Natural killer cell treated with Interleukin-12 subunit alpha and Interleukin-12 subunit beta and Interleukin-15 and Interleukin-18, amount 100 ng/mL, for 72 hours (primary cell): ENCODE results near the gene RASGRF2. TPM values are rescaled to one million over a fixed set of nuclear protein-coding genes. Genes with fewer than 3 reads are reported as not detected.
"Not testable (repeated sequence)": the region's sequence is repeated elsewhere in the genome, so short reads cannot be mapped to it uniquely, and the experiment has no call there.

ENCODE experiments used
- ATAC-seq, 2 donors: fragments of 150-1000 bp; cut with Tn5 transposase in 1 of 2; sonication (Bioruptor Pico), chemical (Tn5 transposase) in 1 of 2; 2 replicates each; pipeline ENCODE4 v1.10.0; 2021
- DNase-seq: peaks from one replicate; pipeline ENCODE4 v3.0.0; 2022; ENCODE audit warnings: low spot score
- H3K27ac Mint-ChIP-seq, 2 donors: 1 replicate in 1 of 2; 2 replicates in 1 of 2; pipeline ENCODE4 v1.8.0; 2022; ENCODE audit warnings: mixed read lengths in 2 of 2, mild to moderate bottlenecking in 1 of 2, moderate library complexity in 1 of 2
- H3K27me3 Mint-ChIP-seq, 2 donors: 1 replicate in 1 of 2; 2 replicates in 1 of 2; pipeline ENCODE4 v1.8.0; 2022; ENCODE audit warnings: mixed read lengths in 2 of 2
- H3K36me3 Mint-ChIP-seq: one replicate; pipeline ENCODE4 v1.8.0; 2022; ENCODE audit warnings: mixed read lengths
- H3K4me1 Mint-ChIP-seq, 2 donors: 1 replicate in 1 of 2; 2 replicates in 1 of 2; pipeline ENCODE4 v1.8.0; 2022; ENCODE audit warnings: low read depth in 2 of 2, mixed read lengths in 2 of 2, mild to moderate bottlenecking in 1 of 2
- H3K4me3 Mint-ChIP-seq: one replicate; pipeline ENCODE4 v1.8.0; 2022; ENCODE audit warnings: mixed read lengths
- H3K9me3 Mint-ChIP-seq: 2 replicates; pipeline ENCODE4 v1.8.0; 2022; ENCODE audit warnings: mixed read lengths
- total RNA-seq, 2 donors: library from RNA; stranded (reverse); gene quantifications; one replicate each; pipeline ENCODE4 v1.2.3, GENCODE V29; 2022

Gene RASGRF2
- total RNA-seq, 2 donors from 2014 or later, result 2.3 to 6.7 TPM

GRCh38 chr5:81245871-81246235, 285.7 kb downstream of the RASGRF2 start:
- Mint-ChIP-seq H3K27me3 (no peaks in the 10 kb centered on the region), H3K9me3 (no peaks in the 10 kb centered on the region), H3K27ac (no peak overlapping the region), H3K36me3 (no peaks in the 10 kb centered on the region), H3K4me1 (no peaks in the 10 kb centered on the region), H3K4me3 (no peak overlapping the region)
- no peak for ATAC-seq
- DNase-seq, result no peak

- no peaks in the 10 kb centered on the region for H3K36me3 Mint-ChIP-seq
- H3K4me3 Mint-ChIP-seq, result no peak overlapping the region
- H3K9me3 Mint-ChIP-seq, result no peaks in the 10 kb centered on the region
- DNase-seq (no peak), ATAC-seq (no peak)
- H3K4me1 Mint-ChIP-seq, result no peaks in the 10 kb centered on the region
- no peaks in the 10 kb centered on the region for H3K27me3 Mint-ChIP-seq
- H3K27ac Mint-ChIP-seq, result no peak overlapping the region
These were observed 286.5 kb downstream of the RASGRF2 start for GRCh38 chr5:81246697-81247096.

GRCh38 chr5:81247441-81247972, 287.3 kb downstream of the RASGRF2 start:
- Mint-ChIP-seq H3K4me3 (no peak overlapping the region), H3K27me3 (no peaks in the 10 kb centered on the region), H3K9me3 (no peaks in the 10 kb centered on the region), H3K4me1 (no peaks in the 10 kb centered on the region), H3K36me3 (no peaks in the 10 kb centered on the region), H3K27ac (no peak overlapping the region)
- ATAC-seq, result no peak
- no peak for DNase-seq

GRCh38 chr5:81249240-81249639, 289.1 kb downstream of the RASGRF2 start:
- ATAC-seq, result no peak
- H3K27ac Mint-ChIP-seq, result no peak overlapping the region
- H3K4me3 Mint-ChIP-seq, result no peak overlapping the region
- H3K27me3 Mint-ChIP-seq, result no peaks in the 10 kb centered on the region
- no peak for DNase-seq
- H3K9me3 Mint-ChIP-seq, result no peaks in the 10 kb centered on the region
- H3K4me1 Mint-ChIP-seq, result no peaks in the 10 kb centered on the region
- H3K36me3 Mint-ChIP-seq, result no peaks in the 10 kb centered on the region

GRCh38 chr5:81250004-81250403, 289.8 kb downstream of the RASGRF2 start:
- H3K27ac Mint-ChIP-seq, result no peak overlapping the region

GRCh38 chr5:81251922-81252321, 291.8 kb downstream of the RASGRF2 start:
- no peaks in the 10 kb centered on the region for H3K4me1 Mint-ChIP-seq
- H3K27me3 Mint-ChIP-seq, result no peaks in the 10 kb centered on the region

More at GRCh38 chr5:81250004-81250403, 289.8 kb downstream of the RASGRF2 start:
- Mint-ChIP-seq H3K27me3 (no peaks in the 10 kb centered on the region), H3K9me3 (no peaks in the 10 kb centered on the region), H3K36me3 (no peaks in the 10 kb centered on the region), H3K4me3 (no peak overlapping the region), H3K4me1 (no peaks in the 10 kb centered on the region)
- no peak for DNase-seq
- no peak for ATAC-seq

GRCh38 chr5:81252904-81253303, 292.7 kb downstream of the RASGRF2 start:
- Mint-ChIP-seq H3K4me3 (no peak overlapping the region), H3K4me1 (no peaks in the 10 kb centered on the region), H3K27me3 (no peaks in the 10 kb centered on the region), H3K27ac (no peak overlapping the region), H3K36me3 (no peaks in the 10 kb centered on the region), H3K9me3 (no peaks in the 10 kb centered on the region)
- ATAC-seq, result no peak
- DNase-seq, result no peak

More at GRCh38 chr5:81251922-81252321, 291.8 kb downstream of the RASGRF2 start:
- Mint-ChIP-seq H3K9me3 (no peaks in the 10 kb centered on the region), H3K4me3 (no peak overlapping the region), H3K27ac (no peak overlapping the region), H3K36me3 (no peaks in the 10 kb centered on the region)
- DNase-seq (no peak), ATAC-seq (no peak)

- no peak for ATAC-seq
- no peaks in the 10 kb centered on the region for H3K4me1 Mint-ChIP-seq
- no peak overlapping the region for H3K27ac Mint-ChIP-seq
- H3K27me3 Mint-ChIP-seq, result no peaks in the 10 kb centered on the region
- H3K4me3 Mint-ChIP-seq, result no peak overlapping the region
- H3K36me3 Mint-ChIP-seq, result no peaks in the 10 kb centered on the region
- H3K9me3 Mint-ChIP-seq, result no peaks in the 10 kb centered on the region
- DNase-seq, result no peak
These were observed 293.7 kb downstream of the RASGRF2 start for GRCh38 chr5:81253875-81254274.

GRCh38 chr5:81254886-81255559, 294.9 kb downstream of the RASGRF2 start:
- Mint-ChIP-seq H3K27ac (no peak overlapping the region), H3K9me3 (peaks cover 4% of the 10 kb centered on the region), H3K36me3 (peaks cover 6% of the 10 kb centered on the region), H3K4me3 (no peak overlapping the region), H3K27me3 (no peaks in the 10 kb centered on the region), H3K4me1 (no peaks in the 10 kb centered on the region)
- ATAC-seq (peak in 1 of 2 donors; percentile 45), DNase-seq (no peak)

GRCh38 chr5:81256766-81257165, 296.6 kb downstream of the RASGRF2 start:
- Mint-ChIP-seq H3K27me3 (no peaks in the 10 kb centered on the region), H3K4me1 (no peaks in the 10 kb centered on the region), H3K9me3 (peaks cover 13% of the 10 kb centered on the region), H3K4me3 (no peak overlapping the region), H3K36me3 (peaks cover 20% of the 10 kb centered on the region), H3K27ac (no peak overlapping the region)
- ATAC-seq, result no peak
- no peak for DNase-seq

GRCh38 chr5:81262796-81263195, 302.6 kb downstream of the RASGRF2 start:
- Mint-ChIP-seq H3K4me1 (peaks cover 9 to 10% of the 10 kb centered on the region in 2 donors), H3K36me3 (peaks cover 29% of the 10 kb centered on the region), H3K9me3 (peaks cover 13% of the 10 kb centered on the region)
- H3K27me3 Mint-ChIP-seq, H3K27ac Mint-ChIP-seq, ATAC-seq, DNase-seq, H3K4me3 Mint-ChIP-seq: not testable (repeated sequence)

GRCh38 chr5:81265101-81265500, 304.9 kb downstream of the RASGRF2 start:
- Mint-ChIP-seq H3K27me3 (no peaks in the 10 kb centered on the region), H3K4me3 (no peak overlapping the region), H3K36me3 (peaks cover 23% of the 10 kb centered on the region), H3K4me1 (peaks cover 13 to 15% of the 10 kb centered on the region in 2 donors), H3K9me3 (peaks cover 8% of the 10 kb centered on the region), H3K27ac (no peak overlapping the region)
- ATAC-seq (no peak), DNase-seq (no peak)

GRCh38 chr5:81268521-81269196, 308.5 kb downstream of the RASGRF2 start:
- Mint-ChIP-seq H3K9me3 (peaks cover 7% of the 10 kb centered on the region), H3K27me3 (no peaks in the 10 kb centered on the region), H3K36me3 (peaks cover 28% of the 10 kb centered on the region), H3K4me3 (no peak overlapping the region), H3K4me1 (peaks cover 15 to 17% of the 10 kb centered on the region in 2 donors), H3K27ac (no peak overlapping the region)
- DNase-seq (no peak), ATAC-seq (no peak)

GRCh38 chr5:81269751-81270393, 309.7 kb downstream of the RASGRF2 start:
- no peak for ATAC-seq
- H3K4me3 Mint-ChIP-seq, result no peak overlapping the region
- H3K9me3 Mint-ChIP-seq, result peaks cover 10% of the 10 kb centered on the region
- no peak for DNase-seq
- no peak overlapping the region for H3K27ac Mint-ChIP-seq
- peaks cover 20 to 23% of the 10 kb centered on the region in 2 donors for H3K4me1 Mint-ChIP-seq
- H3K36me3 Mint-ChIP-seq, result peaks cover 40% of the 10 kb centered on the region
- no peaks in the 10 kb centered on the region for H3K27me3 Mint-ChIP-seq
